Panc1 (cell line): ENCODE measurements around the gene ABCC1. TPM values are rescaled to one million over a fixed set of nuclear protein-coding genes. Genes with fewer than 3 reads are reported as not detected.

Experiments
- ATAC-seq: fragments of 200-7000 bp; cut with Tn5 transposase; 2 replicates; pipeline ENCODE4 v1.9.1; 2020; ENCODE audit warnings: mild to moderate bottlenecking, moderate library complexity
- BruUV-seq: library from RNA; stranded (reverse); fragments of 400-500 nt; replicated peaks from 2 replicates; lab custom pipeline; 2021; lab: Mats Ljungman, UMichigan
- CTCF ChIA-PET: fragments of 300-600 bp; sonication (Branson Sonifier 250); formaldehyde crosslinking; loops from one replicate; lab custom pipeline; 2022; ENCODE audit warnings: antibody characterized with exemption; lab: Charles Lee
- POLR2A ChIA-PET: fragments of 300-600 bp; sonication (Branson Sonifier 250); formaldehyde crosslinking; loops from one replicate; lab custom pipeline; 2022; ENCODE audit warnings: antibody characterized with exemption; lab: Charles Lee
- DNase-seq: peaks from one replicate; pipeline ENCODE4 v3.0.0-alpha.2; 2010; ENCODE audit warnings: low read depth, low spot score
- H3K27ac ChIP-seq: 2 replicates; pipeline ENCODE4 v1.5.1; 2011; ENCODE audit warnings: mild to moderate bottlenecking, low read length, inconsistent platforms
- H3K27me3 ChIP-seq: fragments of 200-500 bp; sonication (Bioruptor generic); 2 replicates; pipeline ENCODE4 v1.6.0; 2014; ENCODE audit warnings: low read length, inconsistent platforms; ENCODE audit not compliant: control insufficient read depth, insufficient read depth
- H3K36me3 ChIP-seq: fragments of 200-500 bp; sonication (Bioruptor generic); 2 replicates; pipeline ENCODE4 v1.5.1; 2014; ENCODE audit warnings: inconsistent platforms, mild to moderate bottlenecking, low read length, moderate library complexity; ENCODE audit not compliant: control insufficient read depth, insufficient read depth
- H3K4me1 ChIP-seq: 2 replicates; pipeline ENCODE4 v1.5.1; 2011; ENCODE audit warnings: inconsistent platforms, mild to moderate bottlenecking, low read length, moderate library complexity; ENCODE audit not compliant: control insufficient read depth, insufficient read depth
- H3K4me3 ChIP-seq, 2 experiments: 2 replicates each; pipeline ENCODE4 v1.5.1; 2011 to 2012; ENCODE audit warnings: low read depth in 2 of 2, low read length in 2 of 2, mild to moderate bottlenecking in 2 of 2, inconsistent platforms in 1 of 2, moderate library complexity in 1 of 2
- H3K9me3 ChIP-seq: fragments of 200-500 bp; sonication (Bioruptor generic); 2 replicates; pipeline ENCODE4 v1.5.1; 2014; ENCODE audit warnings: low read depth, mild to moderate bottlenecking, inconsistent platforms, low read length, moderate library complexity; ENCODE audit not compliant: control insufficient read depth, insufficient read depth
- POLR2AphosphoS5 ChIP-seq: IDR thresholded peaks from 2 replicates; pipeline ENCODE4 v1.6.1; 2012; ENCODE audit warnings: mild to moderate bottlenecking, low read depth, low read length, moderate library complexity
- SIN3A ChIP-seq: IDR thresholded peaks from 2 replicates; pipeline ENCODE4 v1.6.1; 2012; ENCODE audit warnings: low read depth, mild to moderate bottlenecking, low read length, moderate library complexity, borderline replicate concordance; ENCODE audit not compliant: insufficient read depth
- TCF7L2 ChIP-seq: IDR thresholded peaks from 2 replicates; pipeline ENCODE4 v1.6.1; 2011; ENCODE audit warnings: mild to moderate bottlenecking, low read depth, low read length, inconsistent platforms
- in situ Hi-C: cut with HindIII; loops from 2 replicates; pipeline ENCODE4 v1.10.0; 2016; ENCODE audit warnings: low sequenced_read_pairs, low pct_unique_long_range_greater_than_20kb
- intact Hi-C: fragments of 100-400 bp; cut with micrococcal nuclease; formaldehyde crosslinking; loops from one replicate; pipeline ENCODE4 v1.10.0; 2022; ENCODE audit not compliant: unreplicated experiment
- total RNA-seq: library from RNA; stranded (reverse); gene quantifications from one replicate; pipeline ENCODE4 v1.2.1, GENCODE V29; 2021; ENCODE audit not compliant: unreplicated experiment
- TF ChIP-seq, protein P1 (sequence below): fragments of 450-650 bp; IDR thresholded peaks from 2 replicates; pipeline ENCODE4 v1.5.1; 2017; ENCODE audit warnings: mild to moderate bottlenecking
- TF ChIP-seq, protein P2 (sequence below), 2 experiments: IDR thresholded peaks; 2 replicates each; pipeline ENCODE4 v1.6.1; 2011 to 2012; ENCODE audit warnings: low read depth in 2 of 2, control low read depth in 1 of 2, low read length in 1 of 2, mild to moderate bottlenecking in 1 of 2, moderate library complexity in 1 of 2; ENCODE audit not compliant: insufficient read depth in 1 of 2

ABCC1 gene
- total RNA-seq, 1 experiment from 2014 or later, result 296 TPM

DNA sequence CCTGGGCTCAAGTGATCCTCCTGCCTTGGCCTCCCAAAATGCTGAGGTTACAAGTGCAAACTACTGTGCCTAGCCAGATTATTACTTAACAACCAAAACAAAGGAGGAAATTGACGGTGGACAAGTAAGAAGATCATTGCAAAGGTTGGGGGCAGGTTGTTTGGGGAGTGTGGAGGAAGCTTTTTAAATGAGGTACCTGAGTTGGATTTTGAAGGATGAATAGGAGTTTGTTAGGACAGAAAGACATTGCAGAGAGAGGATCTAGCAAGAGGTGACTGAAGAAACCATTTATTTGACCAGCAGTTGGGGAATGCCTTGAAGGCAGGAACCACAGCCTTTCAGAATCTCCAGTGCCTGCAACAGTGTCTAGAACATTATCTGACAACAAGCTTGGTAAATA, 51.3 kb downstream of the ABCC1 start:
- POLR2A ChIA-PET, result no interaction called here
- Histone ChIP-seq H3K4me1 (peaks cover 73% of the 10 kb centered on the region), H3K4me3 (no peak overlapping the region), H3K27me3 (no peaks in the 10 kb centered on the region), H3K36me3 (no peaks in the 10 kb centered on the region), H3K27ac (peak overlapping the region; percentile 72), H3K9me3 (no peaks in the 10 kb centered on the region)
- no peak for TF ChIP-seq TCF7L2
- TF ChIP-seq POLR2AphosphoS5, result no peak
- no peak for TF ChIP-seq SIN3A
- TSS peak; percentile 24 for BruUV-seq
- no peak for ATAC-seq
- intact Hi-C loops (no loop called here), in situ Hi-C loops (no loop called here)
- DNase-seq, result no peak
- CTCF ChIA-PET, result interaction anchor here (1.0 kb wide), 1 partner anchor 223 kb away, joined by 3 read pairs; no protein-coding TSS in a partner anchor

DNA sequence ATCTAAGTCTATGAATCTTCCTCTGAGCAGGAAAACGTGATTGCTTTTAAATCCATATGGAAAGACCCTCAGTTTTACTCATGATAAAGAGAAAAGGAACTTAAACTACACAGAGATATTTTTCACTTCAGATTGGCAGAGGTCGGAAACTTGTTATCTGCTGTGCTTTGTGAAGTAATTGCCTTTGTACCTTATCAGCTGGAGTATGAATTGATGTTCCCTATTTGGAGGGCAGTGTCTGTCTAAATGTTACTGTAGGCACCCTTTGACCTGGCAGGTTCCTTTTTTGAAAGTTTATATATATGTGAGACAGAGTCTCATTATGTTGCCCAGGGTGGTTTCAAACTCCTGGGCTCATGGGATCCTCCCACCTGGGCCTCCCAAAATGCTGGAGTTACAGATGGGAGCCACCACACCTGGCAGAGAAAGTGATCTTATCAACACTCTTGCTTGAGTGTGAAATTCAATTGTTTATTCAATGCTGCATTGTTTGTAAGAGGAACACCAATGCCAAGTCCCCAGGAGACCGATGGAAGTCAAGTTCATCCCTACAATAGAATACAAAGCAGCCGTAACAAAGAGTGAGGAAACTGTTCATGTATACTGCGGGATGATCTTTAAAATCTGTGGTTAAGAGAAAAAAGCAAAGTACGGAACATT, 52.3 kb downstream of the ABCC1 start:
- no peaks in the 10 kb centered on the region for H3K36me3 ChIP-seq
- TF ChIP-seq TCF7L2 (no peak), POLR2AphosphoS5 (no peak), SIN3A (no peak)
- TF ChIP-seq, protein P1, sequence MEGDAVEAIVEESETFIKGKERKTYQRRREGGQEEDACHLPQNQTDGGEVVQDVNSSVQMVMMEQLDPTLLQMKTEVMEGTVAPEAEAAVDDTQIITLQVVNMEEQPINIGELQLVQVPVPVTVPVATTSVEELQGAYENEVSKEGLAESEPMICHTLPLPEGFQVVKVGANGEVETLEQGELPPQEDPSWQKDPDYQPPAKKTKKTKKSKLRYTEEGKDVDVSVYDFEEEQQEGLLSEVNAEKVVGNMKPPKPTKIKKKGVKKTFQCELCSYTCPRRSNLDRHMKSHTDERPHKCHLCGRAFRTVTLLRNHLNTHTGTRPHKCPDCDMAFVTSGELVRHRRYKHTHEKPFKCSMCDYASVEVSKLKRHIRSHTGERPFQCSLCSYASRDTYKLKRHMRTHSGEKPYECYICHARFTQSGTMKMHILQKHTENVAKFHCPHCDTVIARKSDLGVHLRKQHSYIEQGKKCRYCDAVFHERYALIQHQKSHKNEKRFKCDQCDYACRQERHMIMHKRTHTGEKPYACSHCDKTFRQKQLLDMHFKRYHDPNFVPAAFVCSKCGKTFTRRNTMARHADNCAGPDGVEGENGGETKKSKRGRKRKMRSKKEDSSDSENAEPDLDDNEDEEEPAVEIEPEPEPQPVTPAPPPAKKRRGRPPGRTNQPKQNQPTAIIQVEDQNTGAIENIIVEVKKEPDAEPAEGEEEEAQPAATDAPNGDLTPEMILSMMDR, result no peak
- TF ChIP-seq, protein P2, sequence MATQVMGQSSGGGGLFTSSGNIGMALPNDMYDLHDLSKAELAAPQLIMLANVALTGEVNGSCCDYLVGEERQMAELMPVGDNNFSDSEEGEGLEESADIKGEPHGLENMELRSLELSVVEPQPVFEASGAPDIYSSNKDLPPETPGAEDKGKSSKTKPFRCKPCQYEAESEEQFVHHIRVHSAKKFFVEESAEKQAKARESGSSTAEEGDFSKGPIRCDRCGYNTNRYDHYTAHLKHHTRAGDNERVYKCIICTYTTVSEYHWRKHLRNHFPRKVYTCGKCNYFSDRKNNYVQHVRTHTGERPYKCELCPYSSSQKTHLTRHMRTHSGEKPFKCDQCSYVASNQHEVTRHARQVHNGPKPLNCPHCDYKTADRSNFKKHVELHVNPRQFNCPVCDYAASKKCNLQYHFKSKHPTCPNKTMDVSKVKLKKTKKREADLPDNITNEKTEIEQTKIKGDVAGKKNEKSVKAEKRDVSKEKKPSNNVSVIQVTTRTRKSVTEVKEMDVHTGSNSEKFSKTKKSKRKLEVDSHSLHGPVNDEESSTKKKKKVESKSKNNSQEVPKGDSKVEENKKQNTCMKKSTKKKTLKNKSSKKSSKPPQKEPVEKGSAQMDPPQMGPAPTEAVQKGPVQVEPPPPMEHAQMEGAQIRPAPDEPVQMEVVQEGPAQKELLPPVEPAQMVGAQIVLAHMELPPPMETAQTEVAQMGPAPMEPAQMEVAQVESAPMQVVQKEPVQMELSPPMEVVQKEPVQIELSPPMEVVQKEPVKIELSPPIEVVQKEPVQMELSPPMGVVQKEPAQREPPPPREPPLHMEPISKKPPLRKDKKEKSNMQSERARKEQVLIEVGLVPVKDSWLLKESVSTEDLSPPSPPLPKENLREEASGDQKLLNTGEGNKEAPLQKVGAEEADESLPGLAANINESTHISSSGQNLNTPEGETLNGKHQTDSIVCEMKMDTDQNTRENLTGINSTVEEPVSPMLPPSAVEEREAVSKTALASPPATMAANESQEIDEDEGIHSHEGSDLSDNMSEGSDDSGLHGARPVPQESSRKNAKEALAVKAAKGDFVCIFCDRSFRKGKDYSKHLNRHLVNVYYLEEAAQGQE (IDR thresholded peaks at IDR 0.05; ENCODE audit: insufficient read depth in 1 of 2, low read depth in 2 of 2, low read length in 1 of 2), result no peak
- H3K4me1 ChIP-seq, result peaks cover 69% of the 10 kb centered on the region
- ATAC-seq, result no peak
- intact Hi-C loops (no loop called here), in situ Hi-C loops (no loop called here)
- H3K27me3 ChIP-seq, result no peaks in the 10 kb centered on the region
- no peak overlapping the region for H3K4me3 ChIP-seq
- no TSS peak for BruUV-seq
- ChIA-PET CTCF (no interaction called here), POLR2A (no interaction called here)
- no peaks in the 10 kb centered on the region for H3K9me3 ChIP-seq
- no peak for DNase-seq
- peak overlapping the region; percentile 76 for H3K27ac ChIP-seq

DNA sequence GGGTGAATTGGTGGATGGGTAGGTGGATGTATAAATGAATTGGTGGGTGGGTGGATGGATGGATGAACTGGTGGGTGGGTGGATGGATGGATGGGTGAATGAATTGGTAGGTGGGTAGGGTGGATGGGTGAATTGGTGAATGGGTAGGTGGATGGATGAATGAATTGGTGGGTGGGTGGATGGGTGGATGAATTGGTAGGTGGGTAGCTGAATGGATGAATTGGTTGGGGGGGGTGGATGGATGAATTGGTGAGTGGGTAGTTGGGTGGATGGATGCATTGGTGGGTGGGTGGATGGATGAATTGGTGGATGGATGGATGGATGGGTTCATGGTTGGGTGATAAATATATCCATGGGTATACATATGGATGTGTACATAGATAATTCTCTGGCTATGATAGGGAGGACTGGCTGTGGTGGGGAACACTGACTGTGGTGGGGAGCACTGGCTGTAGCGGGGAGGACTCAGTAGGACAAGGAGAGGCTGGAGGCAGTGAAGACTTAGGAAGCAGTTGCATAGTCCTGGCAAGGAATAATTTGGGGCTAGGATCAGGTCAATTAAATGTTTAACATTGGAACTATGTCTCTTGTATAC, 54.4 kb downstream of the ABCC1 start:
- Histone ChIP-seq H3K27ac (peak overlapping the region; percentile 60), H3K36me3 (no peaks in the 10 kb centered on the region), H3K4me1 (peaks cover 59% of the 10 kb centered on the region), H3K27me3 (no peaks in the 10 kb centered on the region), H3K4me3 (no peak overlapping the region), H3K9me3 (no peaks in the 10 kb centered on the region)
- DNase-seq (no peak), ATAC-seq (no peak)
- no TSS peak for BruUV-seq
- in situ Hi-C loops, result no loop called here
- POLR2A ChIA-PET, result no interaction called here
- TF ChIP-seq, protein P1, result no peak
- TF ChIP-seq, protein P2 (IDR thresholded peaks at IDR 0.05; ENCODE audit: insufficient read depth in 1 of 2, low read depth in 2 of 2, low read length in 1 of 2), result no peak
- TF ChIP-seq TCF7L2, result no peak
- TF ChIP-seq POLR2AphosphoS5, result no peak
- TF ChIP-seq SIN3A, result no peak
- CTCF ChIA-PET, result interaction anchor here (0.6 kb wide), 1 partner anchor 120 kb away, joined by 8 read pairs; no protein-coding TSS in a partner anchor
- intact Hi-C loops, result no loop called here
